GM12892 (cell line): ENCODE measurements around the gene STK33.

ENCODE experiments used
- DNase-seq: peaks from one replicate; pipeline ENCODE4 v3.0.0; 2011; ENCODE audit not compliant: insufficient read length
- FAIRE-seq: peaks from 2 replicates; lab custom pipeline; 2011; peaks lifted over from hg19 to GRCh38; lab: Jason Lieb, UNC
- POLR2A ChIP-seq: IDR thresholded peaks from 2 replicates; pipeline ENCODE4 v1.6.1; 2011; ENCODE audit warnings: low read depth, low read length, control low read depth
- POLR2AphosphoS5 ChIP-seq: IDR thresholded peaks from 2 replicates; pipeline ENCODE4 v1.6.1; 2011; ENCODE audit warnings: low read depth, low read length, control low read depth
- TAF1 ChIP-seq: IDR thresholded peaks from 2 replicates; pipeline ENCODE4 v1.6.1; 2011; ENCODE audit warnings: low read depth, mild to moderate bottlenecking, control low read depth, low read length, borderline replicate concordance

Gene STK33

GRCh38 chr11:8363921-8364320 lies 230.1 kb downstream of the STK33 start:
- FAIRE-seq, result no peak
- no peak for DNase-seq
- TF ChIP-seq TAF1 (no peak), POLR2AphosphoS5 (no peak), POLR2A (no peak)

- TF ChIP-seq POLR2A, result no peak
- TF ChIP-seq TAF1, result no peak
- no peak for TF ChIP-seq POLR2AphosphoS5
- FAIRE-seq, result no peak
- no peak for DNase-seq
Measured at GRCh38 chr11:8362899-8363298, 231.1 kb downstream of the STK33 start.

GRCh38 chr11:8362491-8362890 lies 231.5 kb downstream of the STK33 start:
- TF ChIP-seq POLR2A, result no peak
- no peak for TF ChIP-seq TAF1
- TF ChIP-seq POLR2AphosphoS5, result no peak
- FAIRE-seq, result no peak
- DNase-seq, result no peak

- TF ChIP-seq POLR2AphosphoS5, result no peak
- no peak for TF ChIP-seq TAF1
- no peak for TF ChIP-seq POLR2A
- FAIRE-seq (no peak), DNase-seq (no peak)
Measured at GRCh38 chr11:8361664-8362210, 232.3 kb downstream of the STK33 start.

- TF ChIP-seq POLR2A (no peak), TAF1 (no peak), POLR2AphosphoS5 (no peak)
- FAIRE-seq (no peak), DNase-seq (no peak)
Measured at GRCh38 chr11:8361206-8361605, 232.8 kb downstream of the STK33 start.

GRCh38 chr11:8360086-8360828 lies 233.8 kb downstream of the STK33 start:
- FAIRE-seq (no peak), DNase-seq (no peak)
- TF ChIP-seq TAF1 (no peak), POLR2AphosphoS5 (no peak), POLR2A (no peak)

GRCh38 chr11:8359521-8359920 lies 234.5 kb downstream of the STK33 start:
- DNase-seq (no peak), FAIRE-seq (no peak)
- TF ChIP-seq POLR2A (no peak), TAF1 (no peak), POLR2AphosphoS5 (no peak)

- FAIRE-seq, result no peak
- no peak for TF ChIP-seq POLR2AphosphoS5
- no peak for TF ChIP-seq POLR2A
- no peak for TF ChIP-seq TAF1
- DNase-seq, result no peak
Measured at GRCh38 chr11:8357891-8358566, 236.0 kb downstream of the STK33 start.

- no peak for DNase-seq
- no peak for TF ChIP-seq POLR2AphosphoS5
- TF ChIP-seq TAF1, result no peak
- TF ChIP-seq POLR2A, result no peak
- FAIRE-seq, result no peak
Measured at GRCh38 chr11:8357505-8357888, 236.5 kb downstream of the STK33 start.

- FAIRE-seq (no peak), DNase-seq (no peak)
- TF ChIP-seq POLR2A (no peak), POLR2AphosphoS5 (no peak), TAF1 (no peak)
Measured at GRCh38 chr11:8356721-8357504, 237.1 kb downstream of the STK33 start.

- DNase-seq, result no peak
- TF ChIP-seq POLR2A, result no peak
- no peak for TF ChIP-seq TAF1
- FAIRE-seq, result no peak
Measured at GRCh38 chr11:8356216-8356615, 237.8 kb downstream of the STK33 start.

- FAIRE-seq (no peak), DNase-seq (no peak)
- TF ChIP-seq POLR2A (no peak), POLR2AphosphoS5 (no peak), TAF1 (no peak)
Measured at GRCh38 chr11:8355416-8355742, 238.6 kb downstream of the STK33 start.
